H1 (cell line): ENCODE results near the gene GXYLT2.
A peak's percentile ranks its signal among the peaks of the same experiment; 100 is the strongest.

Experiments used
- CTCF ChIP-seq, 3 experiments: IDR thresholded peaks; 1 replicate in 2 of 3; 2 replicates in 1 of 3; pipeline versions ENCODE4 v1.5.1 to v1.6.1; 2011; ENCODE audit warnings: low read length in 3 of 3, mild to moderate bottlenecking in 3 of 3, inconsistent platforms in 2 of 3, low read depth in 1 of 3, moderate library complexity in 1 of 3; ENCODE audit not compliant: insufficient read depth in 1 of 3; ENCODE audit errors: control extremely low read depth in 1 of 3
- JUND ChIP-seq: IDR thresholded peaks from 2 replicates; pipeline ENCODE4 v1.6.1; 2011; ENCODE audit warnings: mild to moderate bottlenecking, improper control_type of control experiment, low read length

GRCh38 chr3:72887705-72888545 is at the start of gene GXYLT2:
- TF ChIP-seq JUND (no peak), CTCF (IDR thresholded peaks at IDR 0.05; ENCODE audit: control extremely low read depth in 1 of 3, insufficient read depth in 1 of 3, low read depth in 1 of 3, low read length in 3 of 3) (peak in 1 of 3 experiments; percentile 7; a peak in 2 of 4 replicates)
